LHCN-M2 (cell line): ENCODE results near the gene IDNK. TPM values are rescaled to one million over a fixed set of nuclear protein-coding genes. Genes with fewer than 3 reads are reported as not detected.

Source experiments
- DNase-seq: peaks from one replicate; pipeline ENCODE4 v3.0.0-alpha.2; 2012; ENCODE audit warnings: low read depth
- total RNA-seq: library from RNA; depleted of rRNA; stranded (reverse); fragments of >200 nt; gene quantifications from 2 replicates; pipeline ENCODE4 v1.2.3, GENCODE V29; 2014; rRNA removed

The IDNK gene
- total RNA-seq, 1 experiment from 2014 or later, result 5.5 TPM

GRCh38 chr9:83688921-83689320 is 66.0 kb downstream of the IDNK start:
- no peak for DNase-seq

GRCh38 chr9:83691492-83691891 is 68.5 kb downstream of the IDNK start:
- no peak for DNase-seq

Other genes with a start within 250 kb of the IDNK start
- gene FRMD3, start 84.7 kb upstream of the IDNK start, total RNA-seq, result 10.3 and 19.3 TPM in 2 replicates
- gene UBQLN1, start 84.8 kb downstream of the IDNK start, total RNA-seq, result 99.8 and 111 TPM in 2 replicates
- 0.06 and 0.46 TPM in 2 replicates for gene GKAP1, start 194.6 kb downstream of the IDNK start, total RNA-seq